HG02938 (cell line): ENCODE data around the gene CSPG4.
"Not testable (repeated sequence)": the region's sequence is repeated elsewhere in the genome, so short reads cannot be mapped to it uniquely, and the experiment has no call there.

ENCODE experiments used
- ATAC-seq: cut with Tn5 transposase; IDR thresholded peaks from one replicate; pipeline ENCODE4 v1.9.1; 2021; ENCODE audit warnings: mild to moderate bottlenecking, moderate library complexity; ENCODE audit not compliant: unreplicated experiment

Gene CSPG4

DNA sequence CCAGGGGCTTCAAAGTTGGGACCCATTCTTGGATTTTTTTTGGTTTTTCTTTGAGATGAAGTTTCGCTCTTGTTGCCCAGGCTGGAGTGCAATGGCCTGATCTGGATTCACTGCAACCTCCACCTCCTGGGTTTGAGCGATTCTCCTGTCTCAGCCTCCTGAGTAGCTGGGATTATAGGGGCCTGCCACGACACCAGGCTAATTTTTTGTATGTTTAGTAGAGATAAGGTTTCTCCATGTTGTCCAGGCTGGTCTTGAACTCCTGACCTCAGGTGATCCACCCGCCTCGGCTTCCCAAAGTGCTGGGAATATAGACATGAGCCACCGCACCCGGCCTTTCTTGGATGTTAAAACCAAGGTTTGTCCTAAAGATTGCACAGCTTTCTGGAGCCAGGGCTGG is 78.7 kb downstream of the CSPG4 start:
- not testable (repeated sequence) for ATAC-seq

- ATAC-seq, result no peak
These were observed 80.7 kb downstream of the CSPG4 start for GRCh38 chr15:75631935-75632334.

DNA sequence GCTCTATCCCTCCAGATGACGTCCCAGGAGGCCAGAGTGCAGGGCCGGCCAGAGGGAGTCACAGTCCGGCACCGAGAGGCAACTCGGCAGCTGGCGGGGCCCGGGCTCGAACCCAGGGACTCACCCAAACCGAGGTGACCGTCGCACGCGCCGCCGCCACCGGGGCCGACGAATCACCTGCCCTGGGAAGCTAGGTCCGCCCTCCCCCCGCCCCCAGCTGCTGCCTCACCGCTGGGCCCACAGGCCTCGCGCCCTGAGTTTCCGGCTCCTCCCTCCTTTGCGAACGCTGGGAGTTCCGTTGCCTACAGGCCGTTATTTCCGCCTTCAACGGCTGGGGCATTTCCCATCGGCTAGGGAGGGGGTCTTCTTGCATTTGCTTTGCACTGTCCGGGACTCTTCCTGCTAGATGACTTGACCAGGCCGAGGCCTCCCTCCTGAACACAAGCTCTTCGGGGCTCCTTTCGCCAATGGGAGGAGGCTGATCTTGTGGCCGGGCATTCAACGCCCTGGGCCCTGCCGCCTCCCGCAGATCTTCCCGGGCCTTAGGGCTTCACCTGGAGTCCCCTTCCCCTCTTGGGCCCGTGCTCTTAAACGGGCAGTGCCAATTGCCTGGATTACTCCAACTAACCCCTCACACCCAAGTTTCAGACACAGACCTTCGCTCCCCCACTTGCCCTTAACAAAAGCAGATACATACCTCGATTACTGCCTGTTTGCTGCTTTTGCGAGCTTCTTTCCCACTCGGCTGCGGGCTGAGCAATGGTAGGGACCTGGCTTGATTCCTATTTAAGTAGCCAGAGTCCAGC is 86.9 kb downstream of the CSPG4 start, which contains the start of gene SNUPN:
Gene SNUPN, minus strand, starts transcription at position 184 of the 806 bp plus-strand sequence. CDS start 4,674 bp downstream, outside the sequence.
- ATAC-seq, result peak; percentile 67
